Caco-2 (cell line): ENCODE measurements around the gene NECTIN1. TPM values are rescaled to one million over a fixed set of nuclear protein-coding genes. Genes with fewer than 3 reads are reported as not detected.

ENCODE experiments used
- BruUV-seq: library from RNA; stranded (reverse); fragments of 400-500 nt; replicated peaks from 2 replicates; lab custom pipeline; 2021; lab: Mats Ljungman, UMichigan
- CTCF ChIA-PET: fragments of 300-600 bp; sonication (Branson Sonifier 250); formaldehyde crosslinking; loops from one replicate; lab custom pipeline; 2022; ENCODE audit warnings: antibody characterized with exemption; lab: Charles Lee
- POLR2A ChIA-PET: fragments of 300-600 bp; sonication (Branson Sonifier 250); formaldehyde crosslinking; loops from one replicate; lab custom pipeline; 2022; ENCODE audit warnings: antibody characterized with exemption; lab: Charles Lee
- DNase-seq, 2 experiments: peaks; one replicate each; pipeline versions ENCODE4 v3.0.0 to v3.0.0-alpha.2; 2020 to 2022
- H3K27me3 ChIP-seq: replicated peaks from 2 replicates; pipeline ENCODE4 v1.6.0; 2011; ENCODE audit warnings: low read length; ENCODE audit not compliant: control insufficient read depth, insufficient read depth
- H3K36me3 ChIP-seq: 2 replicates; pipeline ENCODE4 v1.5.1; 2011; ENCODE audit warnings: low read length; ENCODE audit not compliant: control insufficient read depth, insufficient read depth
- H3K4me1 ChIP-seq: fragments of 250-450 bp; sonication (Bioruptor Pico); 2 replicates; pipeline ENCODE4 v1.5.1; 2020; ENCODE audit warnings: mild to moderate bottlenecking
- H3K4me3 ChIP-seq: 2 replicates; pipeline ENCODE4 v1.5.1; 2011; ENCODE audit warnings: low read depth, mild to moderate bottlenecking, control low read depth, low read length
- H3K9me3 ChIP-seq: fragments of 250-450 bp; sonication (Bioruptor Pico); 2 replicates; pipeline ENCODE4 v1.5.1; 2020; ENCODE audit warnings: mild to moderate bottlenecking, moderate library complexity
- H3K27ac Mint-ChIP-seq: one replicate; pipeline ENCODE4 v1.8.0; 2022; ENCODE audit warnings: mixed read lengths; ENCODE audit not compliant: unreplicated experiment
- H3K27me3 Mint-ChIP-seq: one replicate; pipeline ENCODE4 v1.8.0; 2022; ENCODE audit warnings: mixed read lengths; ENCODE audit not compliant: insufficient read depth, unreplicated experiment
- H3K36me3 Mint-ChIP-seq: one replicate; pipeline ENCODE4 v1.8.0; 2022; ENCODE audit warnings: mild to moderate bottlenecking, mixed read lengths; ENCODE audit not compliant: insufficient read depth, unreplicated experiment
- H3K4me1 Mint-ChIP-seq: one replicate; pipeline ENCODE4 v1.8.0; 2022; ENCODE audit warnings: low read depth, mixed read lengths; ENCODE audit not compliant: unreplicated experiment
- H3K4me3 Mint-ChIP-seq: one replicate; pipeline ENCODE4 v1.8.0; 2022; ENCODE audit warnings: mild to moderate bottlenecking, moderate library complexity, mixed read lengths; ENCODE audit not compliant: unreplicated experiment
- H3K9me3 Mint-ChIP-seq: one replicate; pipeline ENCODE4 v1.8.0; 2022; ENCODE audit warnings: mixed read lengths; ENCODE audit not compliant: unreplicated experiment
- intact Hi-C: fragments of 100-400 bp; cut with micrococcal nuclease; formaldehyde crosslinking; loops from one replicate; pipeline ENCODE4 v1.10.0; 2022; ENCODE audit not compliant: unreplicated experiment
- total RNA-seq: library from RNA; stranded (reverse); gene quantifications from 2 replicates; pipeline ENCODE4 v1.2.3, GENCODE V29; 2022
- TF ChIP-seq, protein P1 (sequence below), 2 experiments: fragments of 200-600 bp in 1 of 2; IDR thresholded peaks; 1 replicate in 1 of 2; 2 replicates in 1 of 2; pipeline versions ENCODE4 v1.5.1 to v1.8.0; 2011 to 2022; ENCODE audit warnings: antibody characterized with exemption in 1 of 2, control low read depth in 1 of 2, inconsistent platforms in 1 of 2, low read depth in 1 of 2, low read length in 1 of 2, mild to moderate bottlenecking in 1 of 2, moderate library complexity in 1 of 2; ENCODE audit not compliant: insufficient read depth in 1 of 2, severe bottlenecking in 1 of 2, unreplicated experiment in 1 of 2

Gene NECTIN1
- total RNA-seq, 1 experiment from 2014 or later: 60.1 TPM

GRCh38 chr11:119714189-119714588, 14.8 kb downstream of the NECTIN1 start:
- no TSS peak for BruUV-seq
- Histone ChIP-seq H3K27me3 (no peaks in the 10 kb centered on the region), H3K9me3 (no peaks in the 10 kb centered on the region), H3K4me1 (peaks cover 82% of the 10 kb centered on the region), H3K36me3 (no peaks in the 10 kb centered on the region), H3K4me3 (no peak overlapping the region)
- POLR2A ChIA-PET: interaction anchor here (1.2 kb wide), 1 partner anchor 15 kb away, joined by 6 read pairs; the partner anchor contains the start of gene NECTIN1
- Mint-ChIP-seq H3K4me1 (peaks cover 68% of the 10 kb centered on the region), H3K36me3 (peaks cover 5% of the 10 kb centered on the region), H3K27me3 (no peaks in the 10 kb centered on the region), H3K4me3 (peak overlapping the region; percentile 3), H3K27ac (peak overlapping the region; percentile 17), H3K9me3 (no peaks in the 10 kb centered on the region)
- DNase-seq: no peak
- CTCF ChIA-PET: interaction anchor here (1.2 to 2.3 kb wide), 2 partner anchors 15 to 28 kb away, joined by 3 to 12 read pairs; partner anchors contain the start of gene NECTIN1
- intact Hi-C loops: loop anchor here (5.0 kb wide), 1 partner anchor 47 kb away; no protein-coding TSS in a partner anchor
- TF ChIP-seq, protein P1, sequence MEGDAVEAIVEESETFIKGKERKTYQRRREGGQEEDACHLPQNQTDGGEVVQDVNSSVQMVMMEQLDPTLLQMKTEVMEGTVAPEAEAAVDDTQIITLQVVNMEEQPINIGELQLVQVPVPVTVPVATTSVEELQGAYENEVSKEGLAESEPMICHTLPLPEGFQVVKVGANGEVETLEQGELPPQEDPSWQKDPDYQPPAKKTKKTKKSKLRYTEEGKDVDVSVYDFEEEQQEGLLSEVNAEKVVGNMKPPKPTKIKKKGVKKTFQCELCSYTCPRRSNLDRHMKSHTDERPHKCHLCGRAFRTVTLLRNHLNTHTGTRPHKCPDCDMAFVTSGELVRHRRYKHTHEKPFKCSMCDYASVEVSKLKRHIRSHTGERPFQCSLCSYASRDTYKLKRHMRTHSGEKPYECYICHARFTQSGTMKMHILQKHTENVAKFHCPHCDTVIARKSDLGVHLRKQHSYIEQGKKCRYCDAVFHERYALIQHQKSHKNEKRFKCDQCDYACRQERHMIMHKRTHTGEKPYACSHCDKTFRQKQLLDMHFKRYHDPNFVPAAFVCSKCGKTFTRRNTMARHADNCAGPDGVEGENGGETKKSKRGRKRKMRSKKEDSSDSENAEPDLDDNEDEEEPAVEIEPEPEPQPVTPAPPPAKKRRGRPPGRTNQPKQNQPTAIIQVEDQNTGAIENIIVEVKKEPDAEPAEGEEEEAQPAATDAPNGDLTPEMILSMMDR (IDR thresholded peaks at IDR 0.05; ENCODE audit: insufficient read depth in 1 of 2, low read depth in 1 of 2, low read length in 1 of 2, severe bottlenecking in 1 of 2, unreplicated experiment in 1 of 2): no peak

GRCh38 chr11:119713359-119714040, 15.5 kb downstream of the NECTIN1 start:
- Mint-ChIP-seq H3K36me3 (peaks cover 5% of the 10 kb centered on the region), H3K9me3 (no peaks in the 10 kb centered on the region), H3K27me3 (no peaks in the 10 kb centered on the region), H3K4me3 (peak overlapping the region; percentile 68), H3K27ac (peak overlapping the region; percentile 74), H3K4me1 (peaks cover 72% of the 10 kb centered on the region)
- peak; percentile 87 to 94 for DNase-seq
- TF ChIP-seq, protein P1 (IDR thresholded peaks at IDR 0.05; ENCODE audit: insufficient read depth in 1 of 2, low read depth in 1 of 2, low read length in 1 of 2, severe bottlenecking in 1 of 2, unreplicated experiment in 1 of 2): no peak
- Histone ChIP-seq H3K27me3 (no peaks in the 10 kb centered on the region), H3K4me3 (0 out of 2 replicates have a peak overlapping the region, but pooled peaks have one; percentile 3), H3K36me3 (no peaks in the 10 kb centered on the region), H3K4me1 (peaks cover 82% of the 10 kb centered on the region), H3K9me3 (no peaks in the 10 kb centered on the region)
- POLR2A ChIA-PET: interaction anchor here (0.8 to 1.2 kb wide), 2 partner anchors 13 to 16 kb away, joined by 3 to 6 read pairs; partner anchors contain the start of gene NECTIN1
- BruUV-seq: no TSS peak
- intact Hi-C loops: loop anchor here (1.0 to 5.0 kb wide), 3 partner anchors 14 to 46 kb away; no protein-coding TSS in a partner anchor
- CTCF ChIA-PET: interaction anchor here (0.6 to 1.3 kb wide), 14 partner anchors 8 to 281 kb away, joined by 3 to 48 read pairs (median 4); partner anchors contain the start of gene NECTIN1
